ENCODE measurements around the gene LIMS2.

Gene LIMS2

DNA sequence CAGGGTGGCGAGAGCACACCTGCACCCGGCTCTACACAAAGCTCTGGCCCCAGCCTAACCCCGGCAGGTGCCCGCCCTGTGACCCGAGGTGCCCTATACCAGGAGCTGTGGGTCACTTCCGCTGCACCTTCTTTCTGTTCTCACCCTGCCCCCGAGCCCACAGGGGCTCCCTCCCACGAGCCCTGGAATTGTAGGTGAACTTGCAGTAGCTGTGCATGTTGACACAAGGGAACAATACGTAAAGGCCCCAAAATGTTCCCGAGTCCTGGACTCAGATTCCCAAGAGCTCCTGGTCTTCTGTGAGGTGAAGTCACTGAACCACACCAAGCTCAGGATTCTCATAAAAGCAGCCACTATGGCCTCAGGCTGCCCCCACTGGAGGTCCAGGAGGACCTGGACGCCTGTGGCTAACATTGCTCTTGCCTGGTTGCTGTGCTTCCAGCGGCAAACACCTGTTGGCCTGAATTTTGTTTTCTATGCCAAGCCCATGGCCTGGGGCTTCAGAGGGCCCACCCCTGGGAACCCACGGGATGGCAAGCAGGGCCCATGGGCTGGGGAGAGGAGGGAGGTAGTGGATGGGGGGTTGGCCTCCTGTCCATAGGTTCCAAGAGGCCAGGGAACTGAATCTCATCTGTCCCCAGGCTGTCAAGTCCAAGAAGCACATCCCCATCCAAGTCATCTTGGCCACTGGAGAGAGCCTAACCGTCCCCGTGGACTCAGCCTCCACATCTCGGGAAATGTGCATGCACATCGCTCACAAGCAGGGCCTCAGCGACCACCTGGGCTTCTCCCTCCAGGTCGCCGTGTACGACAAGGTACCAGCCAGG lies 52.6 kb downstream of the LIMS2 start:
- H3K9me3 ChIP-seq (ENCODE audit: insufficient read depth, low read depth, low read length), result no peaks in the 10 kb centered on the region
- no peak overlapping the region for H2AFZ ChIP-seq (ENCODE audit: low read length)
- no peaks in the 10 kb centered on the region for H3F3A ChIP-seq (ENCODE audit: low read depth)
- no peaks in the 10 kb centered on the region for H3K79me2 ChIP-seq (ENCODE audit: insufficient read depth, low read length)
- peaks cover 43% of the 10 kb centered on the region for H3K4me1 ChIP-seq (ENCODE audit: insufficient read depth, low read length, poor library complexity, severe bottlenecking)
- H4K20me1 ChIP-seq (ENCODE audit: insufficient read depth, low read length, poor library complexity, severe bottlenecking), result no peaks in the 10 kb centered on the region
- no peak overlapping the region for H3K4me2 ChIP-seq (ENCODE audit: low read depth, low read length, poor library complexity, severe bottlenecking)
- no peaks in the 10 kb centered on the region for H3K9me2 ChIP-seq (replicated peaks; ENCODE audit: low read depth, low read length)
- no peak overlapping the region for H3K9ac ChIP-seq (ENCODE audit: low read depth, low read length, poor library complexity, severe bottlenecking)
- TF ChIP-seq EZH2phosphoT487 (IDR thresholded peaks at IDR 0.05; ENCODE audit: borderline replicate concordance), result no peak
- TF ChIP-seq, protein P1, sequence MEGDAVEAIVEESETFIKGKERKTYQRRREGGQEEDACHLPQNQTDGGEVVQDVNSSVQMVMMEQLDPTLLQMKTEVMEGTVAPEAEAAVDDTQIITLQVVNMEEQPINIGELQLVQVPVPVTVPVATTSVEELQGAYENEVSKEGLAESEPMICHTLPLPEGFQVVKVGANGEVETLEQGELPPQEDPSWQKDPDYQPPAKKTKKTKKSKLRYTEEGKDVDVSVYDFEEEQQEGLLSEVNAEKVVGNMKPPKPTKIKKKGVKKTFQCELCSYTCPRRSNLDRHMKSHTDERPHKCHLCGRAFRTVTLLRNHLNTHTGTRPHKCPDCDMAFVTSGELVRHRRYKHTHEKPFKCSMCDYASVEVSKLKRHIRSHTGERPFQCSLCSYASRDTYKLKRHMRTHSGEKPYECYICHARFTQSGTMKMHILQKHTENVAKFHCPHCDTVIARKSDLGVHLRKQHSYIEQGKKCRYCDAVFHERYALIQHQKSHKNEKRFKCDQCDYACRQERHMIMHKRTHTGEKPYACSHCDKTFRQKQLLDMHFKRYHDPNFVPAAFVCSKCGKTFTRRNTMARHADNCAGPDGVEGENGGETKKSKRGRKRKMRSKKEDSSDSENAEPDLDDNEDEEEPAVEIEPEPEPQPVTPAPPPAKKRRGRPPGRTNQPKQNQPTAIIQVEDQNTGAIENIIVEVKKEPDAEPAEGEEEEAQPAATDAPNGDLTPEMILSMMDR (conservative IDR thresholded peaks at IDR 0.05; ENCODE audit: low read length), result no peak
- H3K27me3 ChIP-seq (ENCODE audit: insufficient read depth, low read length, poor library complexity, severe bottlenecking), result no peaks in the 10 kb centered on the region
- no peak overlapping the region for H3K4me3 ChIP-seq (ENCODE audit: low read length, poor library complexity, severe bottlenecking)
- H3K36me3 ChIP-seq (ENCODE audit: insufficient read depth, low read length), result no peaks in the 10 kb centered on the region

DNA sequence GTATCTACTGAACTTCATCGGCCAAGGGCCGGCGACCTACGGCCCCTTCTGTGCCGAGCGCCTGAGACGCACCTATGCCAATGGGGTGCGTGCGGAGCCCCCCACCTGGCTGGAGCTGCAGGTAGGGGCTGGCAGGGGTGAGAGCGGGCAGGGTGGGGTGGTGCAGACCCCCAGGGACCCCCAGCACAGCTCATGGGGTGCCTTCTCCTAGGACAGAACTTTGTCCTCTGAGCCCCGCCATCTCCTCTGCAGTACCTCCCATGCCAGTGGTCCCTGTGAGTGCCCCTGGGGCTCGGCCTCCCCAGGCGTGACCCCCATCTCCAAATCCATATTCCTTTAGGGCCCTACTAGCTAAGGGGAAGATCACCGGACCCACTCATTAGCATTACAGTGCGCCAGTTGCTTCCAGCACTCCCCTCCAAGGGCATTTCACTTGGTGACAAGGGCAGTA lies 53.3 kb downstream of the LIMS2 start:
- no peaks in the 10 kb centered on the region for H3K9me2 ChIP-seq (replicated peaks; ENCODE audit: low read depth, low read length)
- no peak overlapping the region for H2AFZ ChIP-seq (ENCODE audit: low read length)
- TF ChIP-seq, protein P1 (conservative IDR thresholded peaks at IDR 0.05; ENCODE audit: low read length), result no peak
- TF ChIP-seq EZH2phosphoT487 (IDR thresholded peaks at IDR 0.05; ENCODE audit: borderline replicate concordance), result no peak
- H3K4me1 ChIP-seq (ENCODE audit: insufficient read depth, low read length, poor library complexity, severe bottlenecking), result peaks cover 49% of the 10 kb centered on the region
- no peaks in the 10 kb centered on the region for H3K27me3 ChIP-seq (ENCODE audit: insufficient read depth, low read length, poor library complexity, severe bottlenecking)
- H3K36me3 ChIP-seq (ENCODE audit: insufficient read depth, low read length), result no peaks in the 10 kb centered on the region
- no peak overlapping the region for H3K9ac ChIP-seq (ENCODE audit: low read depth, low read length, poor library complexity, severe bottlenecking)
- no peak overlapping the region for H3K4me3 ChIP-seq (ENCODE audit: low read length, poor library complexity, severe bottlenecking)
- peaks cover 3% of the 10 kb centered on the region for H3F3A ChIP-seq (ENCODE audit: low read depth)
- H3K4me2 ChIP-seq (ENCODE audit: low read depth, low read length, poor library complexity, severe bottlenecking), result no peak overlapping the region
- no peaks in the 10 kb centered on the region for H4K20me1 ChIP-seq (ENCODE audit: insufficient read depth, low read length, poor library complexity, severe bottlenecking)
- H3K9me3 ChIP-seq (ENCODE audit: insufficient read depth, low read depth, low read length), result no peaks in the 10 kb centered on the region
- H3K79me2 ChIP-seq (ENCODE audit: insufficient read depth, low read length), result no peaks in the 10 kb centered on the region

DNA sequence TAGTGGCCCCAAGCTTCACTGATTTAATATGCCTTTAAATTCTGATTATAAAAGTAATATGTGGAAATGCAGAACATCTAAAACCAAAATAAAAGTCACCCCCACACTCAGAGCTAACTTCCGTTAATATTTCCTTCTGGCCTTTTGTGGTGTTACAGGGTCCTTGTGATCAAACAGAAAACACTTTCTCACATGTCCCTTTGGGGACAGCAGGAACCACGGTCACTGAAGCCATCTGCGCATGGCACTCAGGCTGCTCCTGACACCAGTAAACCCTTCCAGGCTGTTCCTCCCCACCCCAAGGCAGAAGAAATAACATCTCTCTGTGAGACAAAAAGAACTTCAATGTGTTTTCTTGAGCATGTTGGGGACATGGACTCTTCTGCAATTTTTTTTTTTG lies 54.5 kb downstream of the LIMS2 start:
- H3F3A ChIP-seq (ENCODE audit: low read depth), result peaks cover 14% of the 10 kb centered on the region
- H2AFZ ChIP-seq (ENCODE audit: low read length), result no peak overlapping the region
- no peaks in the 10 kb centered on the region for H3K79me2 ChIP-seq (ENCODE audit: insufficient read depth, low read length)
- H3K4me2 ChIP-seq (ENCODE audit: low read depth, low read length, poor library complexity, severe bottlenecking), result peak overlapping the region; percentile 57
- H3K27me3 ChIP-seq (ENCODE audit: insufficient read depth, low read length, poor library complexity, severe bottlenecking), result no peaks in the 10 kb centered on the region
- no peaks in the 10 kb centered on the region for H3K36me3 ChIP-seq (ENCODE audit: insufficient read depth, low read length)
- no peaks in the 10 kb centered on the region for H3K9me3 ChIP-seq (ENCODE audit: insufficient read depth, low read depth, low read length)
- peak overlapping the region; percentile 44 for H3K9ac ChIP-seq (ENCODE audit: low read depth, low read length, poor library complexity, severe bottlenecking)
- no peaks in the 10 kb centered on the region for H4K20me1 ChIP-seq (ENCODE audit: insufficient read depth, low read length, poor library complexity, severe bottlenecking)
- H3K9me2 ChIP-seq (replicated peaks; ENCODE audit: low read depth, low read length), result no peaks in the 10 kb centered on the region
- peak overlapping the region; percentile 14 for H3K4me3 ChIP-seq (ENCODE audit: low read length, poor library complexity, severe bottlenecking)
- H3K4me1 ChIP-seq (ENCODE audit: insufficient read depth, low read length, poor library complexity, severe bottlenecking), result peaks cover 61% of the 10 kb centered on the region
- TF ChIP-seq, protein P1 (conservative IDR thresholded peaks at IDR 0.05; ENCODE audit: low read length), result no peak
- TF ChIP-seq EZH2phosphoT487 (IDR thresholded peaks at IDR 0.05; ENCODE audit: borderline replicate concordance), result no peak

All from Loucy (cell line).